MV-4-11 (cell line): Measurements from ENCODE around the gene RAPGEF6.

Source experiments
- DNase-seq: peaks from one replicate; lab custom pipeline; 2025; lab: John Stamatoyannopoulos, UW

Gene RAPGEF6

DNA sequence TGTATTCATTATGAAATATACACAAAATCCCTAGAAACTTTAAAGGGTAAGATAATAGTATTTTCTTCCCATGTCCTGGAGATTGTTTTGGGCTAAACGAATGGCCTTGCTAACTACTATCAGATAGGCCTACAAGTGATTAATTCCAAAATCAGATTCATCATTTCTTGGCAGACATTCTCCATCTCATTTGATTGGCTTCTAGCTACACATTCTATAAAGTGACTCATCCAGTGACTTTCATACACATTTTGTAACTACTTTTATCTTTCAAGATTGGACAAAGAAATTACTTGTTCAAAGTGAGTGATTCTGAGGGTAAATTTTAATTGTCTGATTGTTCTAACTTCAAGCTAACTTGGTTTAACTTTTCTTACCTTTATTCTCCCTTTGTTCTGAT, 93.3 kb downstream of the RAPGEF6 start:
- DNase-seq: no peak

DNA sequence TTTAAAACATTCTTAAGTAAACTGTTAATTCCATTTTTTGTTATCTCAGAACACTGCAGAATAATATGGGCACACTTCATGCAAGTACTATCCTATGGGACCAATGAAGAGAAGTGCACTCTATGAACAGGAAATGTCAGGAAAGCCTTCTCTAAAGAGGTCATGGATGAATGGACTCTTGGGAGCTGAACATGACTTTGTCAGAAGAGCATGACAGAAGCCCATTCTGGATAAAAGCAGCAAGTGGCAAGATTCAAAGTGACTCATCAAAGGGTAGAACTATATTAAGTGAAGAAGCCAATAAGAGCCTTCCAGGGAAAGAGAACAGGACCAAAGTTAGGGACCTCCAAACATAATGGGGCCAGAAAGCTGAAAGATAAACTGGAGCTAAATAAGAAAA, 94.0 kb downstream of the RAPGEF6 start:
- DNase-seq: no peak

DNA sequence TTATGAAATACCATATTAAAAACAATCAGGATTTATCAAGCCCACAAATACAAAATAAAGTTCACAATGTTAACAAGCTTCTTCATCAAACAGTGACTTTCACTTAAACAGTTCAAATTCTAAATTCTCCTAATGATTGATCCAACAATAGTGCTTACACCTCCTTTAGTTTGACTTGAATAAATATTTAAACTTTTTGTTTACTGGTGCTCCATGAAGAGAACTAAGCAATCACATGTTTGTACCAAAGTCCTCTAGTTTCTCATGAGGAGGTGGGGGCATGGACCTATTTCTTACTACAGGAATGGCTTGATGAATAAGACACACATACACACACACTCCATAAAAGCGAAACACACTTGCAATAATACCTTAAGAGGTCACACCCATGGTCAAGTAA, 95.8 kb downstream of the RAPGEF6 start:
- DNase-seq: no peak

DNA sequence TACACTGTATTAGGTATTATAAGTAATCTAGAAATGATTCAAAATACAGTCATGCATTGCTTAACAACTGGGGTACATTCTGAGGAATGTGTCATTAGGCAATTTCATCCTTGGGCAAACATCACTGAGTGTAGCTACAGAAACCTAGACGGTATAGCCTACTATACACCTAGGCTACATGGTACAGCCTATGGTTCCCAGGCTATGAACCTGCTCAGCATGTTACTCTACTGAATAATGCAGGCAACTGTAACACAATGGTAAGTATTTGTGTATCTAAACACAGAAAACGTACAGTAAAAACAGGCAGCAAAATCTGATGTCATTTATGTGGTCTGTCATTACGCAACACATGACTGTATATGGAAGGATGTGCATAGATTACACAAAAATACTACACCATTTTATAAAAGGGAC, 96.8 kb downstream of the RAPGEF6 start:
- DNase-seq: peak; percentile 76

DNA sequence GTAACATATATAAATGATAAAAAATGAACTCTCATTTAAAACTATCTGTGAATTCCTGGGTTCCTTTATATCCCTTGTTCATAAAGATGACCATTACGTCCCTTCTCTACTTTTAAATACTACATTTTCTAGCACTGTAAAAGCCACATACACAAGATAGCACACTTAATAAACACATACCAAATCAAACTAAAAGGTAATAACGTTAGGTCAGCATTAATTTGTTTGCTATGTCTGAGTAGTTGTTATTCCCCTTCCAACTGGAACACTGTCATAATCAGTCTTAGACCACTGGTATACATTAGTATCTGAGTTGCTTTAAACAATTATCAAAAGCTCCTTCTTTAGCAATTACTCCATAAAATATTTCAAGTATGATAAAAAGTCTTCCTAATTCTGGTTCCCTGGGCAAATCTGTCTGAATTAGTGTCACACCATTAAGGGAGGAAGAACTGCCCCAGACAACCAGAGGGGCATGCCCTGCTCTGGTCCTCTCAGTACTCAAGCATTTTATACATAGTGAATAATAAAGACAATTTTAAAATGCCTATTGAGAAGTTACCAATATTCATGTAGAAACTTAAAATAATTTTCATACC, 98.1 kb downstream of the RAPGEF6 start:
- DNase-seq: no peak

DNA sequence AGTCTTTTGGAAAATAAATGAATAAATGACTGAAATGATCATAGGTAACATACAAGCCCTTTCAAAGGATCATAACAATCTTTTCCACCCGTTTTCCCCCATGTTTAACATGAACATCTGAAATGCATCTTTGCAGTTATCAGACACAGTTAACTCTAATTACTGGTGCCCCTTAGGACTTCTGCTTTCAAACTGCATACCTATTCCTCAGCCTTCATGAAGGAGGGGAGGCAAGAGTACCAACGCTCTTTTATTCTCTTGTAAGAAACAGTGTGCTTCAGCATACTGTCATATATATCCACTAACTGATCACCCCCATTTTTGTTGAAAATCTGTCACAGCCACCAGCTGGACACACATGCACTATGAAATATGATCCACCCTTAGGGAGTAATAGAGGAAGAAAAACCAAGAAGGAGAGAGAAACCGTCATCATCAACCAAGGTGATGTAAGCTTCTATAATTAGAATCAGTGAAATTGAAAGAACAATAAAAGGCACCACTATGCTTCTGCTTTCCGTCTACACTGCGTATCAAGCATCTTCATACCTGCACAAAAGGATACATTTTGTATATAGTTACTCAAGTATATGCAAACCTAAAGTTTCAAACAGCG, 98.7 kb downstream of the RAPGEF6 start:
- peak; percentile 94 for DNase-seq

DNA sequence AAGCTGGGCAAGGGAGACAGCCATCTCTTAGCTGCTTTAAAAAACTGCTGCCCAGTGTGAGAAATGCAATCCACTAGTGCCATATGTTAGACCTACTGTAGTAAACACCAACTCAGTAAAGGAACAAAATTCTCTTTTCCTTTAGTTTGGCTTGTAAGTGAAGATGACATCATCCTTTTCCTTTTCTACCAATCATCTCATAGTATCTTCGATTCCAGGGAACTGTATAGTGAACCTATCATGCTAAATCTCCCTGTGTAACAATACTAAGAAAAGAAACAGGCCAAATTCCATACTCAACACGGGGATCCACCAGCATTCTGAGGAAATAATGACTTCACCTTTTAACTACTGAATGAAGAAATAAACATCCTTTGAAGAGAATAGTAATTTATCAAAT, 100.1 kb downstream of the RAPGEF6 start:
- no peak for DNase-seq

DNA sequence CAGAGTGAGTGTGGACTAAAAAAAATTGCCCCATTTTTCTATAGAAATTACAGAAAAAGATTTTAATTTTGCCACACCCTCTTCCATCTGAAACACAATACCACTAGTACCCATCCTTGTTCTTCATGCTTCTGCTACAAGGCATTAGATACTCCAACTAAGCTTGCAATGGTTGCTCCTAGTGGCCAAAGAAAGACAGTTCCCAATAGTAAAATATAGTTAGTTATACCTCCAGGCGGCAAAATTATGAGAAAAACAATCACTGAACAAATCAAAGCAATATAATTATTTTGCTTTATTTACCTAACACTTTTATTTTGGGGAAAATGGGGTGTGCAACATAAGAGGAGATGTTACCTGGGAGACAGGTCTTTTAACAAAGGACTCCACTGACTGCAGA, 101.2 kb downstream of the RAPGEF6 start:
- no peak for DNase-seq

DNA sequence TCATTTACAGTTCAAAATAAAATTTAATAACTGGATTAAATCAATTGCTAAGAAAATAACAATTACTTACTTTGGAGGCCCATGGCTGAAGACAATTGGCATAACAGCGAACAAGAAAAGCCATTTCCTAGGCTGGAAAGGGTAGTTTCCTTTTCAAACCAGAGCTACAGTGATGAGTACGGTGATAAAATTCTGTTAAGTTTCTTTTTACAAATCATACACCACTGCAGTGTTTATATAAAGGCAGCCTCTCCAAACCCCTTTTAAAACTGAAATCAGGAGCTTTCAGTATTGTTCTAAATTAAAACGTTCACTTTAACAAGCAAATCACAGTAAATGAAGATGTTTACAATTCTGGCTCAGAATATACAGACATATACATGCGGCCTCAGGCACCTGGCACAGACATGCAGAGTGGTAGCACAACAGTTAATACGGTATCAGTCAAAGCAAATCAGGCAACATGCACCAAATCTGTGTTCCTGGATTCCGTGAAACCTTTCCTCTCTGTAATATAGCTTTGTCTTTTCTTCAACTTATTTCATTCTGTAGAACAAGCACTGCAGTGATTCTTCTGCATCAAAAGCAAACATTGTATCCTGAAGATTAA, 102.9 kb downstream of the RAPGEF6 start:
- no peak for DNase-seq

DNA sequence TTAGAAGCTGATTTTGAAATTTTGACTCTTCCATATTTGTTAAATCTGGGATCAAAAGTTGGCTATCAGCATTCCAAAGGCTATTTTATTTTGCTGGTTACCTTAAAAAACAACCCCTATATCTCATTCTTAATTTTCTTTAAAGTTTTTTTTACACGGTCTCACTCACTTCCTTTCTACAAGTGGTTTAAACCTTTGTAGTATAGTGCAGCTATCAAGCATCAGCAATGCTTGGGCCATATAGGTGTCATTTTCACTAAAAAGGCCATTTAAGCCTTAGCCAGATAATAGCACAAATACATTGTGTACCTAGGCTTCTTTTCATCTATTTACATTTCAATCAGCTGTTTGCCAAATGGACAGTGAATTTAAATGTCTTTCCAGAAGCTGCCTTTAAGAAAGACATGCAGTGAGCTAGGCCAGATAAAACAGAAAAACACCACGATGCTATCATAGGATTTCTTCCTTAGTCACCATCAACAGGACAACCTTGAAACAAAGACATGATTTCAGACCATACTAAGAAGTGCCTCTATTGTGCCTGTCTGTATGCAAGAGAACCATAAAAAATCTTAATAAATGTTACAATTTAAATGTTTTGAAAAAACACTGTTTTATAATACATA, 104.2 kb downstream of the RAPGEF6 start:
- no peak for DNase-seq

DNA sequence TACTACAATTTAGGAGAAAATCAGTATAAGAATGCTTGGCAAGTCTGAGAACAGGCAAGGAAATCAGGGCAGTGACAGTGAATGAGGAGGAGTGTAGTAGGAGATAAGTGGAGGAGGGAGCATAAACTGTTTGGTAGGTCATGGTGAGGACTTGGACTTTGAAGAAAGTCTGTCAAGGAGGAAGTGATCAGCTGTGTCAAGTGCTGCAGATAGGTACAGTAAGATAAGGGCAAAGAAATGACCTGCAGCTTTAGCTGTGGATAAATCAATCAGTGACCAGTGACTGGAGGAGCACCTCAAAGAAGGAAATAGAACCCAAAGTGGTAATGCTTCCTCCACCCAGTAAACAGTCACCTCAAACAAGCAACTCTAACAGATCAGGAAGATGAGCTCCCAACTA, 106.3 kb downstream of the RAPGEF6 start:
- DNase-seq: peak; percentile 33

DNA sequence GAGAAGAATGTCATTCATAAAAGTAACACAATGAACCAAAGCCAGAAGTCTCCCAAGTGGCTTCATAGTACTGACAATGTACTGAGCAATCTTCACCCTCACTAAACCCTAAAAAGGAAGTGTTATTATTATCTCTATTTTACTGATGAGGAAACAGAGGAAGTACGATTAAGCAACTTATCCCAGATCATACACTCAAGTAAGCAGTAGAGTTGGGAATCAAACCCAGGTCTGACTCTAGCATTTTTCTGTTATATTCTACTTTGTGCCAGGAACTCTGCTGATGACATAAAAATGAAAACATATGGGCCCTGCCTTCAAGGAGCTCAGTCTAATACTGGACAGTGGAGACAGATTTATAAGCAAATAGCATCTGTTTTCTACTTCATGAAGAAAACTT, 109.2 kb downstream of the RAPGEF6 start:
- peak; percentile 65 for DNase-seq

DNA sequence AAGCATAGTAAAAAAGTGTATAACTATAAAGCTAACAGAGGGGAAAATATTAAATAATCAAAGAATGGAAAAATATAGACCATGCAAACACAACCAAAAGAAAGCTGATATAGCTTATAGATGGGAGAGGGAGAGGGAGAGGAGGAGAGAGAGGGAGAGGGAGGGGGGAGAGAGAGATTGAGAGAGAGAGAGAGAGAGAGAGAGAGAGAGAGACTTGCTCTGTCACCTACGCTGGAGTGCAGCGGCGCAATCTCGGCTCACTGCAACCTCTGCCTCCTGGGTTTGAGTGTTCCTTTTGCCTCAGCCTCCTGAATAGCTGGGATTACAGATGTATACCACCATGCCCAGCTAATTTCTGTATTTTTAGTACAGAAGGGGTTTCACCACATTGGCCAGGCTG, 110.6 kb downstream of the RAPGEF6 start:
- no peak for DNase-seq

DNA sequence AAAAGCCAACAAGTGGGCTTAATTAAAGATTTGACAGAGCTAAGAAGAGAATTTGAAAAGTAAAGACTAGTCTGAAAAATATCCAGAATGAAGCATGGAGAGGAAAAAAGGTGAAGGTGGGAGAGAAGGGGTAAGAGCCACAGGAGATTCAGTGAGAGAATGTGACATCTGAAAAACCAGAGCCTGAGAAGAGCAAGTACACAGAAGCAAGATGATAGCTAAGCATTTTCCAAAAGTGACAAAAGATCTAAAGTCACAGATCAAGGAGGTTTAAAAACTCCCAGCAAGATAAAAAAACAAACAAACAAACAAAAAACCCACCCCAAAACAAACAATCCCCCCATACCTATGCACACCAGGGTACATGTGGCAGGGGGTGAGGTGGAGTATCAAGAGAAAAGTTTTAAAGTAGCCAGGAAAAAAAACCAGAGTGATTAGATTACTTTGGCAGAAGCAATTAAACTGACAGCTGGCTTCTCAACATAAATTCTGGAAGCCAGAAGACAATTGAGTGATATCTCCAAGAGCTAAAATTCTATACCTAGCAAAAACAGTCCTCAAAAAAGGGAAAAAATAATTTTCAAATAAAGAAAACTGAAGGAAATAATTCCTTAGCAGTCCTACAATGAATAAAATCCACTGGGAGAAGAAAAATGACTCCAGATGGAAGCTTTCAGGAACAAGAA, 111.4 kb downstream of the RAPGEF6 start:
- no peak for DNase-seq

DNA sequence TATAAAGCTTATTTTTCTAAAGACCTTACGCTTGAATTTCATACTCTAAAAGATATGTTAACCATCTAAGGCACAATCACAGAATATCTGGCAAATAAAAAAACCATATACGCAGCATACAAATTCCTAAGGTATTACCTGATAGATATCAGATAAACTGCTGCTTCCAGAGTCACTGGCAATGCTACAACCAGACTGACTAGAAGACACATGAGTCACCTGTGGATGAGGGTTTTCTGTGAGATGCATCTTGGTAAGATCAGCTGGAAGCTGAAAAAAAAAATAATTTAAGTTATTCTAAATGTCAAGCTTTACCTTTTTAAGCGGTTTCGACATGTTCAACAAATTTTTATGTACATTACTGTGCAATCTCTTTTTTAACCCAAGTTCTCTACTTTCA, 113.8 kb downstream of the RAPGEF6 start:
- no peak for DNase-seq

DNA sequence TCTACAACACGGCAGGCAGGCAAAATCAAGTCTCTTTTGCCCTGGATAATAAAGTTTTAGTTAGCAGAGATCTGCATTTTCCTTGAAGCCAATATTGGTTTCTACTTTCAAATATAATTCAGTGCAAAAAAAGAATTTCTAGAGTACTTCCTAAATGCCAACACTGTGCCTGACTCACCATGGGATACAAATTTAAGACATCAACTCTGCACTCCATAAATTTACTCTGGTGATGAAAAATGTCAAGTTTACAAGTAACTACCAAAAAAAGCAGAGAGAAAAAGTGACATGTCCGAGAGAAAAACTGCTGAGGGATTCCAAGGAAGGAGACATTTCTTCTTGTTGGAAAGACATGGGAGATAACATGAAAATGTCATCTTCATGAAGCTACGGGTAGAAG, 119.7 kb downstream of the RAPGEF6 start:
- DNase-seq: no peak

DNA sequence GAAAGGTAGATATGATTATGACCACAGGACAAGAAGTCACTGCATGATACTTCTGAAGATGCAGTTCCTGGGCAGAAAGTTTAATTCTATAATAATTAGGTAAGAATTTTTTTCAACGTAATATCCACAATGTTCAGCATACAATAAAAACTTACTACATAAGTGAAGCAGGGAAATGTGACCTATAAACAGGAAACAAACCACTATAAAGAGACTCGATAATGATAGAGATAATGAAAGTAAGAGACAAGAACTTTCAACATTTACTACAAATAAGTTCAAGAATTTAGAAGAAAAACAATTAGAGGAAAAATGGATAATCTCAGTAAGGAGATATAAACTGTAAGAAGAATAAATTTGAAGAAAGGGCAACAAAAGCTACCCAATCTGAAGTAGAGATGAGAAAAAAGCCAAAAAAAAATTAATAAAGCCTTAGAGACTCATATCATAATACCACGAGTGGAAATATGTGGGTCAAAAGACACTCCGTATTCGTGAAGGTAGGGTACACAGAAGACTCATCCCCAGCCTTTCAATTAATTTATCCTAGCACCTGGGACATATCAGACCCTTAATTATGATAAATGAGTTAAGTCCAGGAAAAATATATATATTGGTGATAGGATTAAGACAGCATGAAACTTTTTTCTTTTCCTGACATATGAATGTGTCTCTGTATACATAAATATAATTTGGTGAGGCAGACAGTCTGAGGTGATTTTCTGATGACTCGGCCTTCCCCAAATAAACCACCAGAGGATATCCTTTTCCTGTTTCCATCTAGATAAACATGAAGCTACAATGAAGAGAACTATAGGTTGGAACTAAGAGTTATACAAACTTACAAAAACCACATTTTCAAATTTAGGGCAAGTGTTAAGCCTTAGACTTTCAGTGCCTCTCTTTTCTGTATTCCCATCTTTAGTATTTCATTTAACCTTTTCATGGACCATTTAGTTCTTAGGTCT, 120.4 kb downstream of the RAPGEF6 start:
- peak; percentile 61 for DNase-seq

DNA sequence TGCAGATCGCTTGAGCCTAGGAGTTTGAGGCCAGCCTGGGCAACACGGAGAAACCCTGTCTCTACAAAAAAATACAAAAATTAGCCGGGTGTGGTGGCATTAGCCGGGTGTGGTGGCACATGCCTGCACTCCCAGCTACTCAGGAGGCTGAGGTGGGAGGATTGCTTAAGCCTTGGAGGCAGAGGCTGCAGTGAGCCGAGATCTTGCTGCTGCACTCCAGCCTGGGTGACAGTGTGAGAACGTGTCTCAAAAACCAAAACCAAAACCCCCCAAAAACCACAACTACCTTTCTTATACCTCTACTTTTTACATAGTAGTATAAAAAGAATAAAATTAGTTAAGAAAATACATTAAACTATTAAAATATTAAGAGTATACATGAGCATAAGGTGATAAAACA, 121.2 kb downstream of the RAPGEF6 start:
- no peak for DNase-seq

DNA sequence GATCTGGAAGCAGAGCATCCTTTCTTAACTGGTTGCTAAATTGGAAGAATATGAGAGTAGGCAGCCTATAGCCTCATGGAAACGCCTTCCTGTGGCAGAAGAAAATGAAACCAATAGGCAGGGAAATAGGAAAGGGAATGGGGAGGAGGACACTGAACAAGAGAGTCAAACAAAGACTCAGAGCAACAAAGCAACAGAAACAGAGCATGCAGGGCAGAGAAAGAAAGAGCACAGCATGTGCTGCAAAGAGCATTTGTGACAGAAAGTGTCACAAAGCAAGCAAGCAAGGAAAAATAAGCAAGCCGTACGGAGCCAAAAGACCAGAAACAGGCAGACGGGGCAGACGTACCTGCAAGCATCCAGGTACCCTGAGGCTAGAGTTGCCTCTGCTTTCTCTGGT, 123.1 kb downstream of the RAPGEF6 start:
- DNase-seq: no peak

DNA sequence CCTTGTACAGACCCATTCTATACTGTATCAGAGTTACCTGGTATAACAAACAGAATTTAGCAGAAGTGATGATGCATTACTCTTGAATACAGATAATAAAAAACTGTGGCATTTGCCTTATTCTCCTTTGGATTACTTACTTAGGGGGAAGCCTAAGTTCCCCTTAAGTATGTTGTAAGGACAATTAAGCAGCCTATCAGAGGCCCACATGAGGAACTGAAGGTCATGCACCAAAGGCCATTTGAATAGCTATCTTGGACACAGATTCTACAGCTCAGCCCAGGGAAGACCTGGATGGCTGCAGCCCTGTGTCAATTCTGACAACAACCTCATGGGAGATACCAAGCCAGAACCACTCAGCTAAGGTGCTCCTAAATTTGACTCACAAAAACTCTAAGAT, 125.2 kb downstream of the RAPGEF6 start:
- DNase-seq: peak; percentile 24

DNA sequence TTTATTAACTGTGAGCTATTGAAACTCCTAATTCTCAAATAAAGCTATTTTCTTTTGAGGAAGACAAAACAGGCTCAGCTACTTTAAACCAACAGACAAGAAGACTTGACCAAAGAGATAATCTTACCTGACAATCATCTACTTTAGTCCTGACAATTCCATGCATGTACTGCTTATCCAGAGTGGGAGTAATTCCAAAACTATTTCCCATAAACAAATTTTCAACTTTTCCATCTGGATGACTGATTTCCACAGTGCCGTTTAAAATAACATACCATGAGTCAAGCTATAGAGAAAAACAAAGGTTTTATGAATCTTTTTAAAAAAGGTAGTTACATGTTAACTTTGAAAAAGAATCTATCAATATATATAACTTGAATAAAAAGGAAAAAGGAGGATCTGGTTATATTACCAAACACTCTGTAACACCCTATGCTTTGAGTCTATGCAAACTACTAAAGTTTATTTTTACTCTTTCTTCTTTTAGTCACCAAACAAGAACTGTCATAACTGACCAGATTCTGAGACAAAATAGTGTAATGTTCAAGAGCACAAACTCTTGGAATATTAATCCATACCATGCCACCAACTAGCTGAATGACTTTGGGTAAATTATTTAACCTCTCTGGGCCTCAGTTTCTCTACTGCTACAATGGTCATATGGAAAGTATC, 129.7 kb downstream of the RAPGEF6 start:
- no peak for DNase-seq
